Measurements from ENCODE around the gene ARHGAP31.

DNA sequence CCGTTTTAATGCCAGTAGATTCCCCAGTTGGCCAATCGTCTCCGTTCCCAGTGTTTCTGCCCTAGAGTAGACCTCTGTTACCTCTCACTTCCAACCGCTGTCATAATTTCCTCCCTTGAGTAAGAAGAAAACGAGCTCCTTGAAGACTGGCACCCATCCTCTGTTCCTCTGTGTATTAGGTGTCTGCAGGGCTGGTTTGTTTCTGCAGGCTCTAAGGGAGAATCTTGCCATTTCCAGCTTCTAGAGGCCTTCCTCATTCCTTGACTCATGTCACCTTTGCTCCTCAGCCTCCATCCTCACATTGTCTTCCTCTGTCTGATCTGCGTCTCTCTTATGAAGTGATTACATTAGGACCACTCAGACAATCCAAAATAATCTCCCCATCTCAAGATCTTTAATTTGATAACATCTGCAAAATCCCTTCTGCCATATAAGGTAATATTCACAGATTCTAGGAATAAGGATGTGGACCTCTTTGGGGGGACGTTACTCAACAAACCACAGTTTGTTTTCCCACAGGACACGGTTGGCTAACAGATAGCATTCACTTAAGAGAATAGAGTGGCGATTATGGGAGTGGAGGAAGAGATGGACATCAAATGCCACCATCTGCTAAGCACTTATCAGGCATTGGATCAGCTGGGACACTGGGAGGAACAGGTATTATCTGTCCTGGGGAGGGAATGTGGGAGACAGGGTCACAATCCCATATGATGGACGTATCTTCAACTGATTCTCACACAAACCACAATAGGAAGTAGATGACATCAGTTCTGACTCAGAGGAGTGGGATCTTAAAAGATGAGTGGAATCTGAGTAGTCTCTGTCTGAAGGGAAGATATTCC, 17.1 kb downstream of the ARHGAP31 start:
- TF ChIP-seq, protein P1, sequence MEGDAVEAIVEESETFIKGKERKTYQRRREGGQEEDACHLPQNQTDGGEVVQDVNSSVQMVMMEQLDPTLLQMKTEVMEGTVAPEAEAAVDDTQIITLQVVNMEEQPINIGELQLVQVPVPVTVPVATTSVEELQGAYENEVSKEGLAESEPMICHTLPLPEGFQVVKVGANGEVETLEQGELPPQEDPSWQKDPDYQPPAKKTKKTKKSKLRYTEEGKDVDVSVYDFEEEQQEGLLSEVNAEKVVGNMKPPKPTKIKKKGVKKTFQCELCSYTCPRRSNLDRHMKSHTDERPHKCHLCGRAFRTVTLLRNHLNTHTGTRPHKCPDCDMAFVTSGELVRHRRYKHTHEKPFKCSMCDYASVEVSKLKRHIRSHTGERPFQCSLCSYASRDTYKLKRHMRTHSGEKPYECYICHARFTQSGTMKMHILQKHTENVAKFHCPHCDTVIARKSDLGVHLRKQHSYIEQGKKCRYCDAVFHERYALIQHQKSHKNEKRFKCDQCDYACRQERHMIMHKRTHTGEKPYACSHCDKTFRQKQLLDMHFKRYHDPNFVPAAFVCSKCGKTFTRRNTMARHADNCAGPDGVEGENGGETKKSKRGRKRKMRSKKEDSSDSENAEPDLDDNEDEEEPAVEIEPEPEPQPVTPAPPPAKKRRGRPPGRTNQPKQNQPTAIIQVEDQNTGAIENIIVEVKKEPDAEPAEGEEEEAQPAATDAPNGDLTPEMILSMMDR (IDR thresholded peaks at IDR 0.05; ENCODE audit: low read depth, low read length) = no peak
- TF ChIP-seq EZH2phosphoT487 (IDR thresholded peaks at IDR 0.05; ENCODE audit: low read depth) = no peak
